Measurements from ENCODE around the gene DNPEP.

The DNPEP gene

GRCh38 chr2:219325136-219325535 lies 62.6 kb downstream of the DNPEP start:
- no peak overlapping the region for H3K4me3 ChIP-seq (ENCODE audit: low read depth, low read length)
- no peak for TF ChIP-seq CTCF (IDR thresholded peaks at IDR 0.05; ENCODE audit: low read depth, low read length)

- no peak overlapping the region for H3K4me3 ChIP-seq (ENCODE audit: low read depth, low read length)
- TF ChIP-seq CTCF (IDR thresholded peaks at IDR 0.05; ENCODE audit: low read depth, low read length): no peak
These were observed 64.3 kb downstream of the DNPEP start for GRCh38 chr2:219323434-219323833.

All from WI38 (cell line).